GM12878 (cell line): ENCODE data around the gene KANTR.

ENCODE experiments used
- CHD2 ChIP-seq: IDR thresholded peaks from 2 replicates; pipeline ENCODE4 v1.6.1; 2011; ENCODE audit warnings: low read depth, low read length, improper control_type of control experiment, borderline replicate concordance
- CREB1 ChIP-seq: IDR thresholded peaks from 2 replicates; pipeline ENCODE4 v1.6.1; 2012; ENCODE audit warnings: low read depth, mild to moderate bottlenecking, inconsistent platforms
- CTCF ChIP-seq, 3 experiments: IDR thresholded peaks in 2 of 3; conservative IDR thresholded peaks in 1 of 3; 2 replicates each; pipeline ENCODE4 v1.5.1; 2011; ENCODE audit warnings: low read depth in 3 of 3, low read length in 3 of 3, mild to moderate bottlenecking in 3 of 3, control low read depth in 2 of 3, moderate library complexity in 2 of 3, inconsistent platforms in 1 of 3, mixed read lengths in 1 of 3; ENCODE audit not compliant: control insufficient read depth in 2 of 3, insufficient read depth in 1 of 3; ENCODE audit errors: extremely low read depth in 1 of 3
- E4F1 ChIP-seq: fragments of 450-650 bp; IDR thresholded peaks from 2 replicates; pipeline ENCODE4 v1.6.1; 2018; ENCODE audit warnings: borderline replicate concordance, mild to moderate bottlenecking; ENCODE audit not compliant: partially characterized antibody
- HDAC2 ChIP-seq: fragments of 200-600 bp; sonication (generic); IDR thresholded peaks from 2 replicates; pipeline ENCODE4 v1.6.1; 2017
- POLR2AphosphoS5 ChIP-seq: IDR thresholded peaks from 2 replicates; pipeline ENCODE4 v1.6.1; 2011; ENCODE audit warnings: mild to moderate bottlenecking, low read length, inconsistent platforms

- TF ChIP-seq CTCF (IDR thresholded peaks at IDR 0.05 in 2 of 3, conservative IDR thresholded peaks at IDR 0.05 in 1 of 3; ENCODE audit: control insufficient read depth in 2 of 3, extremely low read depth in 1 of 3, insufficient read depth in 1 of 3, low read depth in 3 of 3, low read length in 3 of 3) (no peak), E4F1 (no peak), CHD2 (no peak), HDAC2 (no peak), CREB1 (no peak), POLR2AphosphoS5 (no peak)
Observed at GRCh38 chrX:53116101-53116500, 22.2 kb downstream of the KANTR start.
